ENCODE measurements around the gene TFF3.

- TF ChIP-seq EP300 (IDR thresholded peaks at IDR 0.05) (no peak), POLR2AphosphoS5 (IDR thresholded peaks at IDR 0.05) (no peak)
These were observed 21.4 kb downstream of the TFF3 start for GRCh38 chr21:42293649-42294272.
